ENCODE results near the gene MCTS1. TPM values are rescaled to one million over a fixed set of nuclear protein-coding genes. Genes with fewer than 3 reads are reported as not detected.

Gene MCTS1
- total and polyA plus RNA-seq, 8 donors: 12.1 to 30.4 (median 20.0) TPM

GRCh38 chrX:120617996-120618630 lies 14.2 kb downstream of the MCTS1 start:
- DNase-seq (no peak), FAIRE-seq (no peak), ATAC-seq (no peak)
- TF ChIP-seq CTCF (IDR thresholded peaks at IDR 0.05): no peak
- Histone ChIP-seq H3K4me1 (no peaks in the 10 kb centered on the region), H3K36me3 (no peaks in the 10 kb centered on the region), H3K4me3 (no peak overlapping the region), H3K27ac (no peak overlapping the region), H3K27me3 (no peaks in the 10 kb centered on the region), H3K9me3 (no peaks in the 10 kb centered on the region)
- intact Hi-C loops (cut with DNase I): no loop called here
- 75 to 77% methylated on average over 5 of the region's 5 CpGs for WGBS, 2 donors

- no peak for DNase-seq
- Histone ChIP-seq H3K9me3 (no peaks in the 10 kb centered on the region), H3K27me3 (no peaks in the 10 kb centered on the region), H3K27ac (no peak overlapping the region), H3K4me3 (no peak overlapping the region), H3K4me1 (no peaks in the 10 kb centered on the region), H3K36me3 (no peaks in the 10 kb centered on the region)
- TF ChIP-seq CTCF (IDR thresholded peaks at IDR 0.05): no peak
- no peak for ATAC-seq
- WGBS, 2 donors: 58 to 60% methylated on average over 2 of the region's 2 CpGs
- FAIRE-seq: no peak
- intact Hi-C loops (cut with DNase I): no loop called here
These were observed 21.5 kb downstream of the MCTS1 start for GRCh38 chrX:120625371-120625770.

GRCh38 chrX:120629667-120630537 lies 26.0 kb downstream of the MCTS1 start, which contains the start of gene C1GALT1C1:
TSS of gene C1GALT1C1 (minus strand) at chrX:120630054. CDS start at chrX:120627166, 2,888 bp downstream.
- Histone ChIP-seq H3K4me1 (no peaks in the 10 kb centered on the region), H3K9me3 (no peaks in the 10 kb centered on the region), H3K36me3 (no peaks in the 10 kb centered on the region), H3K27me3 (no peaks in the 10 kb centered on the region), H3K4me3 (peak within 1 kb of the TSS; percentile 35 to 52 (median 42)), H3K27ac (peak within 1 kb of the TSS; percentile 61 to 89 (median 76))
- DNase-seq: peak; percentile 89 to 94 (median 93)
- 0 to 32% methylated on average over 67 of the region's 68 CpGs for WGBS, 2 donors
- intact Hi-C loops (cut with DNase I): no loop called here
- ATAC-seq: peak; percentile 97 to 98 (median 98)
- FAIRE-seq: no peak
- no peak for TF ChIP-seq CTCF (IDR thresholded peaks at IDR 0.05)

GRCh38 chrX:120638619-120639018 lies 34.7 kb downstream of the MCTS1 start:
- no peak for ATAC-seq
- Histone ChIP-seq H3K9me3 (no peaks in the 10 kb centered on the region), H3K27ac (no peak overlapping the region), H3K36me3 (no peaks in the 10 kb centered on the region), H3K4me1 (no peaks in the 10 kb centered on the region), H3K27me3 (no peaks in the 10 kb centered on the region), H3K4me3 (no peak overlapping the region)
- WGBS, 2 donors: 64 to 87% methylated on average over 4 of the region's 4 CpGs
- no peak for FAIRE-seq
- no peak for DNase-seq
- intact Hi-C loops (cut with DNase I): no loop called here
- no peak for TF ChIP-seq CTCF (IDR thresholded peaks at IDR 0.05)
